Neural progenitor cell (in vitro differentiated cells): ENCODE measurements around the gene IDUA.

ENCODE experiments used
- CTCF ChIP-seq: fragments of 200-600 bp; sonication (generic); IDR thresholded peaks from 2 replicates; pipeline ENCODE4 v1.5.1; 2017; ENCODE audit warnings: antibody characterized with exemption, mild to moderate bottlenecking
- EZH2 ChIP-seq: fragments of 200-600 bp; sonication (generic); IDR thresholded peaks from 2 replicates; pipeline ENCODE4 v1.6.1; 2017; ENCODE audit warnings: antibody characterized with exemption, mild to moderate bottlenecking, moderate library complexity

- TF ChIP-seq CTCF (no peak), EZH2 (no peak)
Measured at GRCh38 chr4:1035510-1035909, 48.7 kb downstream of the IDUA start.
